Esophagus muscularis mucosa (tissue), 3 donors: ENCODE results near the gene KNTC1.
"Not testable (repeated sequence)": the region's sequence is repeated elsewhere in the genome, so short reads cannot be mapped to it uniquely, and the experiment has no call there.

Experiments used
- POLR2A ChIP-seq: fragments of 450-650 bp; IDR thresholded peaks from one replicate; pipeline ENCODE4 v1.6.1; 2017; ENCODE audit warnings: antibody characterized with exemption, moderate library complexity, mild to moderate bottlenecking, low read depth
- TF ChIP-seq, protein P1 (sequence below), 3 experiments: fragments of 200-600 bp in 2 of 3; fragments of 450-650 bp in 1 of 3; sonication (generic) in 2 of 3; IDR thresholded peaks; one replicate each; pipeline ENCODE4 v1.5.1; 2017 to 2019; ENCODE audit warnings: antibody characterized with exemption in 3 of 3, mild to moderate bottlenecking in 2 of 3, moderate library complexity in 1 of 3

DNA sequence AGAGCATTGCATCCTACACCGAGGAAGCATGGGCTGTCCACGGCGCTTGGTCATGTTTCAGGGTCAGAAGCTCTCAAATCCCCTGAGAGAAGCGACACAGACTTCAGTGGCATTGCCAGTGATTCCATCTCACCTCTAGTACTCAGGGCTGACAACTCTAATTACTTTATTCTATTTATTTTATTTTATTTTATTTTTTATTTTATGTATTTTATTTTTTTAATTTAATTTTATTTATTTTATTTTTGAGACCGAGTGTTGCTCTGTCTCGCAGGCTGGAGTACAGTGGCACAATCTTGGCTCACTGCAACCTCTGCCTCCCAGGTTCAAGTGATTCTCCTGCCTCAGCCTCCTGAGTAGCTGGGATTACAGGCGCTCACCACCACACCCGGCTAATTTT, 126.2 kb downstream of the KNTC1 start:
- TF ChIP-seq, protein P1, sequence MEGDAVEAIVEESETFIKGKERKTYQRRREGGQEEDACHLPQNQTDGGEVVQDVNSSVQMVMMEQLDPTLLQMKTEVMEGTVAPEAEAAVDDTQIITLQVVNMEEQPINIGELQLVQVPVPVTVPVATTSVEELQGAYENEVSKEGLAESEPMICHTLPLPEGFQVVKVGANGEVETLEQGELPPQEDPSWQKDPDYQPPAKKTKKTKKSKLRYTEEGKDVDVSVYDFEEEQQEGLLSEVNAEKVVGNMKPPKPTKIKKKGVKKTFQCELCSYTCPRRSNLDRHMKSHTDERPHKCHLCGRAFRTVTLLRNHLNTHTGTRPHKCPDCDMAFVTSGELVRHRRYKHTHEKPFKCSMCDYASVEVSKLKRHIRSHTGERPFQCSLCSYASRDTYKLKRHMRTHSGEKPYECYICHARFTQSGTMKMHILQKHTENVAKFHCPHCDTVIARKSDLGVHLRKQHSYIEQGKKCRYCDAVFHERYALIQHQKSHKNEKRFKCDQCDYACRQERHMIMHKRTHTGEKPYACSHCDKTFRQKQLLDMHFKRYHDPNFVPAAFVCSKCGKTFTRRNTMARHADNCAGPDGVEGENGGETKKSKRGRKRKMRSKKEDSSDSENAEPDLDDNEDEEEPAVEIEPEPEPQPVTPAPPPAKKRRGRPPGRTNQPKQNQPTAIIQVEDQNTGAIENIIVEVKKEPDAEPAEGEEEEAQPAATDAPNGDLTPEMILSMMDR (IDR thresholded peaks at IDR 0.05) = not testable (repeated sequence)
- TF ChIP-seq POLR2A = not testable (repeated sequence)
